Measurements from ENCODE around the gene MTO1. TPM values are rescaled to one million over a fixed set of nuclear protein-coding genes. Genes with fewer than 3 reads are reported as not detected.
A peak's percentile ranks its signal among the peaks of the same experiment; 100 is the strongest.

The MTO1 gene
- total RNA-seq, 1 donor from 2014 or later, result 25.7 TPM

- ATAC-seq (peak; percentile 68), DNase-seq (peak; percentile 85)
- H3K36me3 ChIP-seq, result peaks cover 50% of the 10 kb centered on the region
- H3K4me1 ChIP-seq, result peaks cover 65% of the 10 kb centered on the region
- TF ChIP-seq, protein P1, sequence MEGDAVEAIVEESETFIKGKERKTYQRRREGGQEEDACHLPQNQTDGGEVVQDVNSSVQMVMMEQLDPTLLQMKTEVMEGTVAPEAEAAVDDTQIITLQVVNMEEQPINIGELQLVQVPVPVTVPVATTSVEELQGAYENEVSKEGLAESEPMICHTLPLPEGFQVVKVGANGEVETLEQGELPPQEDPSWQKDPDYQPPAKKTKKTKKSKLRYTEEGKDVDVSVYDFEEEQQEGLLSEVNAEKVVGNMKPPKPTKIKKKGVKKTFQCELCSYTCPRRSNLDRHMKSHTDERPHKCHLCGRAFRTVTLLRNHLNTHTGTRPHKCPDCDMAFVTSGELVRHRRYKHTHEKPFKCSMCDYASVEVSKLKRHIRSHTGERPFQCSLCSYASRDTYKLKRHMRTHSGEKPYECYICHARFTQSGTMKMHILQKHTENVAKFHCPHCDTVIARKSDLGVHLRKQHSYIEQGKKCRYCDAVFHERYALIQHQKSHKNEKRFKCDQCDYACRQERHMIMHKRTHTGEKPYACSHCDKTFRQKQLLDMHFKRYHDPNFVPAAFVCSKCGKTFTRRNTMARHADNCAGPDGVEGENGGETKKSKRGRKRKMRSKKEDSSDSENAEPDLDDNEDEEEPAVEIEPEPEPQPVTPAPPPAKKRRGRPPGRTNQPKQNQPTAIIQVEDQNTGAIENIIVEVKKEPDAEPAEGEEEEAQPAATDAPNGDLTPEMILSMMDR (IDR thresholded peaks at IDR 0.05), result no peak
- H3K27ac ChIP-seq, result peak overlapping the region; percentile 100
- peak overlapping the region; percentile 85 for H3K4me3 ChIP-seq
- intact Hi-C loops (cut with DNase I), result loop anchor here (5.0 kb wide), 1 partner anchor 87 kb away; no protein-coding TSS in a partner anchor
- H3K27me3 ChIP-seq (ENCODE audit: low read depth), result no peaks in the 10 kb centered on the region
- H3K9me3 ChIP-seq, result no peaks in the 10 kb centered on the region
Observed at GRCh38 chr6:73519926-73520687, 58.6 kb downstream of the MTO1 start.

DNA sequence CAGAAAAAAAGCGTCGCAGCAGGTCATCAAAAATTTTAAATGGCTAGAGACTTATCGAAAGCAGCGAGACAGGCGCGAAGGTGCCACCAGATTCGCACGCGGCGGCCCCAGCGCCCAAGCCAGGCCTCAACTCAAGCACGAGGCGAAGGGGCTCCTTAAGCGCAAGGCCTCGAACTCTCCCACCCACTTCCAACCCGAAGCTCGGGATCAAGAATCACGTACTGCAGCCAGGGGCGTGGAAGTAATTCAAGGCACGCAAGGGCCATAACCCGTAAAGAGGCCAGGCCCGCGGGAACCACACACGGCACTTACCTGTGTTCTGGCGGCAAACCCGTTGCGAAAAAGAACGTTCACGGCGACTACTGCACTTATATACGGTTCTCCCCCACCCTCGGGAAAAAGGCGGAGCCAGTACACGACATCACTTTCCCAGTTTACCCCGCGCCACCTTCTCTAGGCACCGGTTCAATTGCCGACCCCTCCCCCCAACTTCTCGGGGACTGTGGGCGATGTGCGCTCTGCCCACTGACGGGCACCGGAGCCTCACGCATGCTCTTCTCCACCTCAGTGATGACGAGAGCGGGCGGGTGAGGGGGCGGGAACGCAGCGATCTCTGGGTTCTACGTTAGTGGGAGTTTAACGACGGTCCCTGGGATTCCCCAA lies 59.3 kb downstream of the MTO1 start, which contains the start of gene EEF1A1:
Gene EEF1A1 (minus strand): TSS at position 345 of the 663 bp plus-strand sequence. CDS start 1,006 bp downstream, outside the sequence.
- intact Hi-C loops (cut with DNase I), result no loop called here
- ATAC-seq (peak; percentile 93 to 96), DNase-seq (peak; percentile 100)
- TF ChIP-seq, protein P1 (IDR thresholded peaks at IDR 0.05), result no peak
- Histone ChIP-seq H3K27ac (peak within 1 kb of the TSS; percentile 100), H3K4me1 (peaks cover 57% of the 10 kb centered on the region), H3K9me3 (no peaks in the 10 kb centered on the region), H3K27me3 (ENCODE audit: low read depth) (no peaks in the 10 kb centered on the region), H3K36me3 (peaks cover 43% of the 10 kb centered on the region), H3K4me3 (peak within 1 kb of the TSS; percentile 85)

DNA sequence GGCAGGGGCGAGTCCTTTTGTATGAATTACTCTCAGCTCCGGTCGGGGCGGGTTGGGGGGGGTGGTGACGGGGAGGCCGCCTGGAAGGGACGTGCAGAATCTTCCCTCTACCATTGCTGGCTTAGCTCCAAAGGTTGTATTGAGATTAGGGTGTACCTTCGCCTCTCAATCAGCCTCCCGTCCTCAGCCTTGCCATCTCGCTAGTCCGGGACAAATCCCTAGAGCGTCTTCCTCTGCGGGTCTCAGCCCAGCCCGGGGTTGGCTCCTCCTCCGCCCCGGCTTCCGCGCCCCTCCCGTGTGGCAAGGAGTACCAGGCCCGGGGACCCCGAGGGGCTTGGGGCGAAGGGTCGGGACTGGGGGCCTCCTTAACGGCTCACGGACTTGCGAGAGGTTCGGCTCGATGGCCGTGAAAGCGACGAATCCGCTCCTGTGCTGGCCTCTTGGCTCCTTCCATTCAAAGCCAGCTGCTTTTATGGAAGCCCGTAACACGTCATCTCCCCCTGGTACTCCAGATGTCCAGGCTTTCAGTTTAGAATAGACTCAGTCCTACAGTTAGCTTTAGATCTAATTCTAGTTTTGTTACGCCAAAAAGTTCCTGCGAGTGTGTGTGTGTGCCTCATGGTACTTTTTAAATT lies 59.9 kb downstream of the MTO1 start:
- DNase-seq, result peak; percentile 83
- Histone ChIP-seq H3K27me3 (ENCODE audit: low read depth) (no peaks in the 10 kb centered on the region), H3K36me3 (peaks cover 36% of the 10 kb centered on the region), H3K9me3 (no peaks in the 10 kb centered on the region), H3K27ac (peak overlapping the region; percentile 100), H3K4me1 (peaks cover 51% of the 10 kb centered on the region), H3K4me3 (peak overlapping the region; percentile 85)
- TF ChIP-seq, protein P1 (IDR thresholded peaks at IDR 0.05), result no peak
- ATAC-seq, result peak; percentile 70 to 71
- intact Hi-C loops (cut with DNase I), result no loop called here

GRCh38 chr6:73523434-73524123 lies 62.0 kb downstream of the MTO1 start:
- peak; percentile 84 for DNase-seq
- Histone ChIP-seq H3K27ac (peak overlapping the region; percentile 100), H3K27me3 (ENCODE audit: low read depth) (no peaks in the 10 kb centered on the region), H3K36me3 (peaks cover 17% of the 10 kb centered on the region), H3K4me1 (peaks cover 32% of the 10 kb centered on the region), H3K9me3 (no peaks in the 10 kb centered on the region), H3K4me3 (peak overlapping the region; percentile 70)
- intact Hi-C loops (cut with DNase I), result no loop called here
- TF ChIP-seq, protein P1 (IDR thresholded peaks at IDR 0.05), result no peak
- peak; percentile 35 to 42 for ATAC-seq
